Urinary bladder (tissue), 4 donors: ENCODE results near the gene ZSWIM4. TPM values are rescaled to one million over a fixed set of nuclear protein-coding genes. Genes with fewer than 3 reads are reported as not detected.
A peak's percentile ranks its signal among the peaks of the same experiment; 100 is the strongest.

Source experiments
- DNase-seq: peaks from one replicate; pipeline ENCODE4 v3.0.0-alpha.2; 2015; ENCODE audit errors: extremely low spot score
- H3K27ac ChIP-seq: one replicate; pipeline ENCODE4 v1.5.1; 2013; ENCODE audit warnings: low read depth, mild to moderate bottlenecking, moderate library complexity
- H3K36me3 ChIP-seq: one replicate; pipeline ENCODE4 v1.6.1; 2013; ENCODE audit warnings: mild to moderate bottlenecking, moderate library complexity; ENCODE audit not compliant: insufficient read depth
- H3K4me1 ChIP-seq: one replicate; pipeline ENCODE4 v1.6.1; 2013; ENCODE audit warnings: mild to moderate bottlenecking, moderate library complexity; ENCODE audit not compliant: insufficient read depth
- H3K4me3 ChIP-seq: one replicate; pipeline ENCODE4 v1.5.1; 2013; ENCODE audit warnings: low read depth, low read length
- WGBS: extraction: QIAGEN DNeasy Blood & Tissue Kit; methylation state at CpG from one replicate; pipeline ENCODE4 v1.1.7; 2013; 5-methylcytosine and 5-hydroxymethylcytosine counted together
- polyA plus RNA-seq: library from polyadenylated mRNA; stranded (reverse); fragments of 200-250 nt; gene quantifications from one replicate; pipeline ENCODE4 v1.2.3, GENCODE V29; 2013
- total RNA-seq: library from RNA; depleted of rRNA; stranded (reverse); fragments of >200 nt; gene quantifications from one replicate; pipeline ENCODE4 v1.2.3, GENCODE V29; 2014
- donor health status: healthy with polysubstance abuse.
- donor health status: healthy.

Gene ZSWIM4
- total and polyA plus RNA-seq, 2 donors = 2.2 to 2.5 TPM

- H3K36me3 ChIP-seq = no peaks in the 10 kb centered on the region
- H3K27ac ChIP-seq = peak overlapping the region; percentile 99
- H3K4me3 ChIP-seq = peak overlapping the region; percentile 94
- WGBS = 7% methylated on average over 6 of the region's 6 CpGs
- no peak for DNase-seq
- no peaks in the 10 kb centered on the region for H3K4me1 ChIP-seq
Measured at GRCh38 chr19:13839938-13840304, 44.7 kb downstream of the ZSWIM4 start.

- no peak for DNase-seq
- Histone ChIP-seq H3K36me3 (no peaks in the 10 kb centered on the region), H3K4me1 (no peaks in the 10 kb centered on the region), H3K27ac (peak overlapping the region; percentile 99), H3K4me3 (peak overlapping the region; percentile 94)
- 28% methylated on average over 23 of the region's 23 CpGs for WGBS
Measured at GRCh38 chr19:13840305-13841085, 45.3 kb downstream of the ZSWIM4 start.

- DNase-seq = no peak
- Histone ChIP-seq H3K27ac (peak overlapping the region; percentile 99), H3K4me1 (no peaks in the 10 kb centered on the region), H3K36me3 (no peaks in the 10 kb centered on the region), H3K4me3 (peak overlapping the region; percentile 94)
- 14% methylated on average over 26 of the region's 26 CpGs for WGBS
Measured at GRCh38 chr19:13841086-13841961, 46.1 kb downstream of the ZSWIM4 start.

- WGBS = 0% methylated on average over 11 of the region's 11 CpGs
- Histone ChIP-seq H3K27ac (peak overlapping the region; percentile 99), H3K4me1 (no peaks in the 10 kb centered on the region), H3K36me3 (no peaks in the 10 kb centered on the region), H3K4me3 (peak overlapping the region; percentile 94)
- DNase-seq = no peak
Measured at GRCh38 chr19:13841962-13842290, 46.7 kb downstream of the ZSWIM4 start.

- Histone ChIP-seq H3K4me3 (peak overlapping the region; percentile 94), H3K4me1 (no peaks in the 10 kb centered on the region), H3K27ac (peak overlapping the region; percentile 99), H3K36me3 (no peaks in the 10 kb centered on the region)
- under 1% methylated on average over 95 of the region's 95 CpGs for WGBS
- DNase-seq = no peak
Measured at GRCh38 chr19:13842291-13843103, 47.3 kb downstream of the ZSWIM4 start.

- WGBS = 15% methylated on average over 24 of the region's 24 CpGs
- no peaks in the 10 kb centered on the region for H3K4me1 ChIP-seq
- DNase-seq = no peak
Measured at GRCh38 chr19:13843104-13843921, 48.1 kb downstream of the ZSWIM4 start.

GRCh38 chr19:13844130-13844631, 48.9 kb downstream of the ZSWIM4 start:
- Histone ChIP-seq H3K27ac (peak overlapping the region; percentile 99), H3K36me3 (no peaks in the 10 kb centered on the region), H3K4me1 (no peaks in the 10 kb centered on the region), H3K4me3 (no peak overlapping the region)
- 78% methylated on average over 7 of the region's 7 CpGs for WGBS
- DNase-seq = no peak

More at GRCh38 chr19:13843104-13843921, 48.1 kb downstream of the ZSWIM4 start:
- Histone ChIP-seq H3K27ac (peak overlapping the region; percentile 99), H3K4me3 (peak overlapping the region; percentile 94), H3K36me3 (no peaks in the 10 kb centered on the region)

GRCh38 chr19:13846557-13847406, 51.5 kb downstream of the ZSWIM4 start:
- 5% methylated on average over 23 of the region's 23 CpGs for WGBS
- Histone ChIP-seq H3K36me3 (no peaks in the 10 kb centered on the region), H3K27ac (peak overlapping the region; percentile 100), H3K4me1 (peaks cover 2% of the 10 kb centered on the region), H3K4me3 (peak overlapping the region; percentile 49)
- peak; percentile 93 for DNase-seq

GRCh38 chr19:13847407-13848339, 52.4 kb downstream of the ZSWIM4 start:
- WGBS = 2% methylated on average over 47 of the region's 47 CpGs
- peaks cover 2% of the 10 kb centered on the region for H3K4me1 ChIP-seq
- no peaks in the 10 kb centered on the region for H3K36me3 ChIP-seq
- peak overlapping the region; percentile 100 for H3K27ac ChIP-seq
- H3K4me3 ChIP-seq = peak overlapping the region; percentile 49
- peak; percentile 83 for DNase-seq

GRCh38 chr19:13848340-13848677, 53.1 kb downstream of the ZSWIM4 start:
- Histone ChIP-seq H3K4me1 (peaks cover 2% of the 10 kb centered on the region), H3K27ac (peak overlapping the region; percentile 100), H3K4me3 (no peak overlapping the region), H3K36me3 (no peaks in the 10 kb centered on the region)
- DNase-seq = no peak
- WGBS = 67% methylated on average over 4 of the region's 4 CpGs
